Naive thymus-derived CD4-positive, alpha-beta T cell (primary cell): ENCODE measurements around the gene DDX1. TPM values are rescaled to one million over a fixed set of nuclear protein-coding genes. Genes with fewer than 3 reads are reported as not detected.

ENCODE experiments used
- ATAC-seq: fragments of 150-1000 bp; cut with Tn5 transposase; 2 replicates; pipeline ENCODE4 v1.10.0; 2021; ENCODE audit warnings: mild to moderate bottlenecking, moderate library complexity
- CTCF ChIA-PET: fragments of 350-600 bp; sonication (Branson Sonifier 250); formaldehyde crosslinking; loops from one replicate; lab custom pipeline; 2021; ENCODE audit warnings: antibody characterized with exemption; lab: Charles Lee
- POLR2A ChIA-PET: fragments of 350-600 bp; sonication (Branson Sonifier 250); formaldehyde crosslinking; loops from one replicate; lab custom pipeline; 2021; ENCODE audit warnings: antibody characterized with exemption, inconsistent platforms; lab: Charles Lee
- DNase-seq, 9 donors: peaks; one replicate each; pipeline versions ENCODE4 v3.0.0 to v3.0.0-alpha.2; 2020 to 2022; ENCODE audit warnings: mixed read lengths in 1 of 9
- H3K27ac ChIP-seq: one replicate; pipeline ENCODE4 v1.7.0; 2013; ENCODE audit warnings: mild to moderate bottlenecking, low read depth, low read length, moderate library complexity
- H3K27me3 ChIP-seq, 2 donors: one replicate each; pipeline ENCODE4 v1.7.0; 2013; ENCODE audit warnings: low read length in 2 of 2, mild to moderate bottlenecking in 2 of 2, moderate library complexity in 2 of 2; ENCODE audit not compliant: control insufficient read depth in 2 of 2, insufficient read depth in 2 of 2
- H3K36me3 ChIP-seq, 3 experiments: 1 replicate in 2 of 3; 2 replicates in 1 of 3; pipeline ENCODE4 v1.7.0; 2013; ENCODE audit warnings: low read length in 3 of 3, mild to moderate bottlenecking in 3 of 3, moderate library complexity in 1 of 3; ENCODE audit not compliant: insufficient read depth in 3 of 3, control insufficient read depth in 2 of 3
- H3K4me1 ChIP-seq, 2 donors: one replicate each; pipeline ENCODE4 v1.7.0; 2013; ENCODE audit warnings: low read length in 2 of 2, mild to moderate bottlenecking in 2 of 2, moderate library complexity in 1 of 2; ENCODE audit not compliant: control insufficient read depth in 2 of 2, insufficient read depth in 2 of 2
- H3K4me3 ChIP-seq: 2 replicates; pipeline ENCODE4 v1.7.0; 2013; ENCODE audit warnings: mild to moderate bottlenecking, low read length
- H3K9me3 ChIP-seq, 3 experiments: 1 replicate in 2 of 3; 2 replicates in 1 of 3; pipeline ENCODE4 v1.7.0; 2013; ENCODE audit warnings: low read length in 3 of 3; ENCODE audit not compliant: control insufficient read depth in 2 of 3
- H3K27ac Mint-ChIP-seq, 9 donors: one replicate each; pipeline ENCODE4 v1.8.0; 2020 to 2022; ENCODE audit warnings: mixed read lengths in 9 of 9, mild to moderate bottlenecking in 8 of 9, moderate library complexity in 5 of 9, inconsistent platforms in 2 of 9
- H3K27me3 Mint-ChIP-seq, 5 donors: one replicate each; pipeline ENCODE4 v1.8.0; 2021 to 2022; ENCODE audit warnings: mixed read lengths in 5 of 5, mild to moderate bottlenecking in 1 of 5
- H3K36me3 Mint-ChIP-seq, 5 donors: one replicate each; pipeline ENCODE4 v1.8.0; 2020 to 2022; ENCODE audit warnings: mixed read lengths in 5 of 5, mild to moderate bottlenecking in 3 of 5, inconsistent platforms in 1 of 5
- H3K4me1 Mint-ChIP-seq, 7 donors: one replicate each; pipeline ENCODE4 v1.8.0; 2020 to 2022; ENCODE audit warnings: mixed read lengths in 7 of 7, mild to moderate bottlenecking in 3 of 7, inconsistent platforms in 1 of 7
- H3K4me3 Mint-ChIP-seq, 10 donors: one replicate each; pipeline ENCODE4 v1.8.0; 2020 to 2022; ENCODE audit warnings: mild to moderate bottlenecking in 10 of 10, mixed read lengths in 10 of 10, moderate library complexity in 6 of 10, inconsistent platforms in 2 of 10
- H3K9me3 Mint-ChIP-seq, 11 donors: one replicate each; pipeline ENCODE4 v1.8.0; 2020 to 2022; ENCODE audit warnings: mixed read lengths in 11 of 11, mild to moderate bottlenecking in 4 of 11, inconsistent platforms in 1 of 11, moderate library complexity in 1 of 11
- intact Hi-C, 2 donors: fragments of 100-400 bp; cut with micrococcal nuclease; formaldehyde crosslinking; loops; one replicate each; pipeline ENCODE4 v1.15.1; 2023
- polyA plus RNA-seq, 2 donors: library from polyadenylated mRNA; unstranded; fragments of 300-500 nt; fragmentation: Illumina TruSeq; gene quantifications; one replicate each; pipeline ENCODE4 v1.2.3, GENCODE V29; 2021
- total RNA-seq, 6 experiments: library from RNA in 5 of 6; stranded (reverse) in 5 of 6; gene quantifications; 1 replicate in 5 of 6; 2 replicates in 1 of 6; pipeline ENCODE4 v1.2.3 and lab custom pipeline; 2021 to 2026

DDX1 gene
- total and polyA plus RNA-seq, 7 experiments from 2014 or later: 30.2 to 75.7 (median 58.0) TPM

GRCh38 chr2:15566912-15567311 is 24.8 kb upstream of the DDX1 start:
- Histone ChIP-seq H3K4me3 (no peak overlapping the region), H3K9me3 (no peaks in the 10 kb centered on the region), H3K36me3 (no peaks in the 10 kb centered on the region), H3K27me3 (no peaks in the 10 kb centered on the region), H3K4me1 (peaks cover 0 to 9% of the 10 kb centered on the region in 2 donors), H3K27ac (no peak overlapping the region)
- ATAC-seq (no peak), DNase-seq (no peak)
- ChIA-PET POLR2A (interaction anchor here (0.7 kb wide), 1 partner anchor 17 kb away, joined by 3 read pairs; no protein-coding TSS in a partner anchor), CTCF (interaction anchor here (0.7 kb wide), 1 partner anchor 22 kb away, joined by 3 read pairs; no protein-coding TSS in a partner anchor)
- intact Hi-C loops: no loop called here
- Mint-ChIP-seq H3K9me3 (peaks cover 0 to 2% (median 0%) of the 10 kb centered on the region in 11 donors), H3K27me3 (peaks cover 4 to 16% (median 6%) of the 10 kb centered on the region in 5 donors), H3K4me3 (no peak overlapping the region), H3K27ac (no peak overlapping the region), H3K4me1 (peaks cover 7 to 18% (median 15%) of the 10 kb centered on the region in 7 donors), H3K36me3 (no peaks in the 10 kb centered on the region)

DNA sequence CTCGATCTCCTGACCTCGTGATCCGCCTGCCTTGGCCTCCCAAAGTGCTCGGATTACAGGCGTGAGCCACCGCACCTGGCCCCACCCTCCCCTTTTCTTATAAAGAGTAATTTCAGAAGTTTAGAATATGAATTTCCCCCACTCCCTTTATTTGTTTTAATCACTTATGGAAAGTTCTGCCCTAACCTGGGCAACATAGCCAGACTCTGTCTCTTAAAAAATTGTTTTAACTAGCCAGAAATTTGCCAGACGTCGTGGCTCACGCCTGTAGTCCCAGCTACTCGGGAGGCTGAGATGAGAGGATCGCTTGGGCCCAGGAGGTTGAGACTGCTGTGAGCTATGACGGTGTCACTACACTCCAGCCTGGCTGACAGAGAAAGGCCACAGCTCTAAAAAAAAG is 22.8 kb upstream of the DDX1 start:
- Histone ChIP-seq H3K4me3 (no peak overlapping the region), H3K9me3 (no peaks in the 10 kb centered on the region), H3K27me3 (no peaks in the 10 kb centered on the region), H3K4me1 (no peaks in the 10 kb centered on the region), H3K36me3 (no peaks in the 10 kb centered on the region), H3K27ac (no peak overlapping the region)
- POLR2A ChIA-PET: no interaction called here
- H3K36me3 Mint-ChIP-seq: no peaks in the 10 kb centered on the region
- no peak overlapping the region for H3K27ac Mint-ChIP-seq
- no peak overlapping the region for H3K4me3 Mint-ChIP-seq
- no peak for DNase-seq
- CTCF ChIA-PET: no interaction called here
- H3K9me3 Mint-ChIP-seq: no peaks in the 10 kb centered on the region
- H3K4me1 Mint-ChIP-seq: no peaks in the 10 kb centered on the region
- peaks cover 4 to 16% (median 6%) of the 10 kb centered on the region in 5 donors for H3K27me3 Mint-ChIP-seq
- no peak for ATAC-seq
- intact Hi-C loops: no loop called here

- H3K27ac ChIP-seq: no peak overlapping the region
- H3K4me3 Mint-ChIP-seq: no peak overlapping the region
- no peaks in the 10 kb centered on the region for H3K36me3 ChIP-seq
- H3K27me3 Mint-ChIP-seq: peaks cover 0 to 14% (median 6%) of the 10 kb centered on the region in 5 donors
- no peaks in the 10 kb centered on the region for H3K9me3 ChIP-seq
- intact Hi-C loops: loop anchor here (10.0 kb wide), 3 partner anchors 85 to 935 kb away; partner anchors contain the start of gene LRATD1 (in 1 of the 2)
- no peak for DNase-seq
- no peaks in the 10 kb centered on the region for H3K36me3 Mint-ChIP-seq
- POLR2A ChIA-PET: no interaction called here
- no peaks in the 10 kb centered on the region for H3K4me1 Mint-ChIP-seq
- CTCF ChIA-PET: no interaction called here
- H3K4me1 ChIP-seq: no peaks in the 10 kb centered on the region
- no peaks in the 10 kb centered on the region for H3K9me3 Mint-ChIP-seq
- no peaks in the 10 kb centered on the region for H3K27me3 ChIP-seq
- no peak overlapping the region for H3K4me3 ChIP-seq
- no peak overlapping the region for H3K27ac Mint-ChIP-seq
- ATAC-seq: no peak
Measured at GRCh38 chr2:15570104-15570503, 21.6 kb upstream of the DDX1 start.

DNA sequence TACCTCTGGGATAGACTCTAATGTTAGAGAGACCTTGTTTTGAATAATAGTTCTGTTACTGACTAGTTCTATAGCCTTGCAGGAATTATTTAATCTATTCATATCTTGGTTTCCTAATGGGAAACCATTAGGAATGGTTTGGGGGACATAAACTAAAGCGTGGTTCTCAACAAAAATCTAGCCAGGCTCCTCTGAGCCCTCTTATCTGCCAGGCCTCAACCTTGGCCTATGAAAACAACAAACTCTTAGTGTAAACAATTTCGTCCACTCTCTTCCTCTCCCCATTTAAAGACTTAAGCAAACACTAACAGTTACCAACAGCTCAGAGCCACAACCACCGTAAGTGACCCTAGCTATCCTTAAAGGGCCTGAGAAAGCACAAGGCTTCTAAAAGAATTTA is 19.9 kb upstream of the DDX1 start:
- CTCF ChIA-PET: no interaction called here
- ATAC-seq: no peak

GRCh38 chr2:15577071-15577735 is 14.5 kb upstream of the DDX1 start:
- no peaks in the 10 kb centered on the region for H3K4me1 ChIP-seq
- no peaks in the 10 kb centered on the region for H3K9me3 ChIP-seq
- no peak overlapping the region for H3K27ac Mint-ChIP-seq
- H3K36me3 Mint-ChIP-seq: no peaks in the 10 kb centered on the region
- no peaks in the 10 kb centered on the region for H3K27me3 ChIP-seq
- peak; percentile 98 for ATAC-seq
- H3K9me3 Mint-ChIP-seq: no peaks in the 10 kb centered on the region
- peak; percentile 67 to 85 (median 81) for DNase-seq
- H3K4me3 ChIP-seq: no peak overlapping the region
- no peaks in the 10 kb centered on the region for H3K4me1 Mint-ChIP-seq
- intact Hi-C loops: loop anchor here (1.0 to 10.0 kb wide), 10 partner anchors 16 to 942 kb away; partner anchors contain the start of genes NBAS (in 2 of the 2) and LRATD1 (in 1 of the 2)
- POLR2A ChIA-PET: interaction anchor here (0.9 kb wide), 1 partner anchor 16 kb away, joined by 3 read pairs; the partner anchor contains the start of gene NBAS
- no peaks in the 10 kb centered on the region for H3K36me3 ChIP-seq
- no peak overlapping the region for H3K27ac ChIP-seq
- H3K4me3 Mint-ChIP-seq: no peak overlapping the region
- H3K27me3 Mint-ChIP-seq: peaks cover 0 to 5% (median 0%) of the 10 kb centered on the region in 5 donors
- CTCF ChIA-PET: interaction anchor here (0.6 to 1.2 kb wide), 9 partner anchors 12 to 539 kb away, joined by 3 to 6 read pairs (median 3); partner anchors contain the start of gene NBAS

More for the DNA sequence above, 19.9 kb upstream of the DDX1 start:
- Histone ChIP-seq H3K27me3 (no peaks in the 10 kb centered on the region), H3K36me3 (no peaks in the 10 kb centered on the region), H3K4me1 (no peaks in the 10 kb centered on the region), H3K27ac (no peak overlapping the region), H3K4me3 (no peak overlapping the region), H3K9me3 (no peaks in the 10 kb centered on the region)
- Mint-ChIP-seq H3K27ac (no peak overlapping the region), H3K4me1 (no peaks in the 10 kb centered on the region), H3K36me3 (no peaks in the 10 kb centered on the region), H3K27me3 (peaks cover 0 to 10% (median 6%) of the 10 kb centered on the region in 5 donors), H3K4me3 (no peak overlapping the region), H3K9me3 (no peaks in the 10 kb centered on the region)
- intact Hi-C loops: loop anchor here (10.0 kb wide), 3 partner anchors 87 to 937 kb away; partner anchors contain the start of gene LRATD1 (in 1 of the 2)
- DNase-seq: no peak
- POLR2A ChIA-PET: no interaction called here

DNA sequence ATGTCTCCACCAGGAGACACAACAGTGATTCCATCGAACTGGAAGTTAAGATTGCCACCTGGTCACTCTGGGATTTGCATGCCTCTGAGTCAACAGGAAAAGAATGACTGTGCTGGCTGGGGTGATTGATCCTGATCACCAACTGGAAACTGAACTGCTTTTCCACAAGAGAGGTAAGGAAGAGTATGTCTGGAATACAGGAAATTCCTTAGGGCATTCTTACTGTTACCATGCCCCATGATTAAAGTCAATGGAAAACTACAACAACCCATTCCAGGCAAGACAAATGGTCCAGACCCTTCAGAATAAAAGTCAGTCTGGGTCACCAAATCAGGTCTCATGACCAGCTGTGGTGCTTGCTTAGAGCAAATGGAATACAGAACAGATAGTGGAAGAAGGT is 12.0 kb upstream of the DDX1 start:
- DNase-seq: no peak
- Mint-ChIP-seq H3K4me3 (no peak overlapping the region), H3K27me3 (peaks cover 0 to 15% (median 0%) of the 10 kb centered on the region in 5 donors), H3K27ac (no peak overlapping the region), H3K9me3 (no peaks in the 10 kb centered on the region), H3K36me3 (no peaks in the 10 kb centered on the region), H3K4me1 (no peaks in the 10 kb centered on the region)
- H3K27ac ChIP-seq: no peak overlapping the region
- CTCF ChIA-PET: no interaction called here
- intact Hi-C loops: loop anchor here (5.0 to 10.0 kb wide), 7 partner anchors 42 to 945 kb away; partner anchors contain the start of gene LRATD1 (in 1 of the 2)
- ATAC-seq: no peak
- no peaks in the 10 kb centered on the region for H3K27me3 ChIP-seq
- POLR2A ChIA-PET: no interaction called here
- H3K4me1 ChIP-seq: no peaks in the 10 kb centered on the region
- H3K36me3 ChIP-seq: no peaks in the 10 kb centered on the region
- no peaks in the 10 kb centered on the region for H3K9me3 ChIP-seq
- H3K4me3 ChIP-seq: no peak overlapping the region
